Measurements from ENCODE around the gene CDH23.

- TF ChIP-seq CTCF (IDR thresholded peaks at IDR 0.05; ENCODE audit: poor library complexity, severe bottlenecking) (no peak), SMC3 (conservative IDR thresholded peaks at IDR 0.05; ENCODE audit: poor library complexity) (no peak), EZH2 (IDR thresholded peaks at IDR 0.05; ENCODE audit: borderline replicate concordance, insufficient read depth, low read length, poor library complexity, severe bottlenecking) (no peak), EP300 (conservative IDR thresholded peaks at IDR 0.05; ENCODE audit: poor library complexity, severe bottlenecking) (no peak), MXI1 (conservative IDR thresholded peaks at IDR 0.05; ENCODE audit: poor library complexity, severe bottlenecking) (no peak), RAD21 (conservative IDR thresholded peaks at IDR 0.05) (no peak), TAF1 (IDR thresholded peaks at IDR 0.05; ENCODE audit: low read depth) (no peak), POLR2AphosphoS5 (IDR thresholded peaks at IDR 0.05) (no peak)
- TF ChIP-seq, protein P1, sequence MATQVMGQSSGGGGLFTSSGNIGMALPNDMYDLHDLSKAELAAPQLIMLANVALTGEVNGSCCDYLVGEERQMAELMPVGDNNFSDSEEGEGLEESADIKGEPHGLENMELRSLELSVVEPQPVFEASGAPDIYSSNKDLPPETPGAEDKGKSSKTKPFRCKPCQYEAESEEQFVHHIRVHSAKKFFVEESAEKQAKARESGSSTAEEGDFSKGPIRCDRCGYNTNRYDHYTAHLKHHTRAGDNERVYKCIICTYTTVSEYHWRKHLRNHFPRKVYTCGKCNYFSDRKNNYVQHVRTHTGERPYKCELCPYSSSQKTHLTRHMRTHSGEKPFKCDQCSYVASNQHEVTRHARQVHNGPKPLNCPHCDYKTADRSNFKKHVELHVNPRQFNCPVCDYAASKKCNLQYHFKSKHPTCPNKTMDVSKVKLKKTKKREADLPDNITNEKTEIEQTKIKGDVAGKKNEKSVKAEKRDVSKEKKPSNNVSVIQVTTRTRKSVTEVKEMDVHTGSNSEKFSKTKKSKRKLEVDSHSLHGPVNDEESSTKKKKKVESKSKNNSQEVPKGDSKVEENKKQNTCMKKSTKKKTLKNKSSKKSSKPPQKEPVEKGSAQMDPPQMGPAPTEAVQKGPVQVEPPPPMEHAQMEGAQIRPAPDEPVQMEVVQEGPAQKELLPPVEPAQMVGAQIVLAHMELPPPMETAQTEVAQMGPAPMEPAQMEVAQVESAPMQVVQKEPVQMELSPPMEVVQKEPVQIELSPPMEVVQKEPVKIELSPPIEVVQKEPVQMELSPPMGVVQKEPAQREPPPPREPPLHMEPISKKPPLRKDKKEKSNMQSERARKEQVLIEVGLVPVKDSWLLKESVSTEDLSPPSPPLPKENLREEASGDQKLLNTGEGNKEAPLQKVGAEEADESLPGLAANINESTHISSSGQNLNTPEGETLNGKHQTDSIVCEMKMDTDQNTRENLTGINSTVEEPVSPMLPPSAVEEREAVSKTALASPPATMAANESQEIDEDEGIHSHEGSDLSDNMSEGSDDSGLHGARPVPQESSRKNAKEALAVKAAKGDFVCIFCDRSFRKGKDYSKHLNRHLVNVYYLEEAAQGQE (IDR thresholded peaks at IDR 0.05; ENCODE audit: borderline replicate concordance), result no peak
Observed at GRCh38 chr10:71661779-71662336, 265.1 kb downstream of the CDH23 start.

Measured in neural cell (in vitro differentiated cells).